HEK293T (cell line): ENCODE measurements around the gene TSC22D3.

Experiments used
- CTCF ChIA-PET: fragments of 350-600 bp; formaldehyde crosslinking; extraction: SDS; loops from one replicate; lab custom pipeline; 2021; ENCODE audit warnings: antibody characterized with exemption, inconsistent platforms; lab: Yijun Ruan, JAX
- POLR2A ChIA-PET: fragments of 350-600 bp; formaldehyde crosslinking; extraction: SDS; loops from one replicate; lab custom pipeline; 2020; ENCODE audit warnings: antibody characterized with exemption, inconsistent platforms; lab: Yijun Ruan, JAX
- DNase-seq: peaks from one replicate; pipeline ENCODE4 v3.0.0; 2012; ENCODE audit warnings: mixed read lengths; ENCODE audit errors: extremely low spot score
- ARNT ChIP-seq: fragments of 450-650 bp; IDR thresholded peaks from 2 replicates; pipeline ENCODE4 v1.6.1; 2017; ENCODE audit warnings: mild to moderate bottlenecking
- BHLHE40 ChIP-seq: fragments of 450-650 bp; IDR thresholded peaks from 2 replicates; pipeline ENCODE4 v1.6.1; 2016; ENCODE audit warnings: mild to moderate bottlenecking, moderate library complexity, borderline replicate concordance
- CTBP1 ChIP-seq: fragments of 450-650 bp; IDR thresholded peaks from 2 replicates; pipeline ENCODE4 v1.6.1; 2016; ENCODE audit warnings: borderline replicate concordance
- ELF4 ChIP-seq: fragments of 450-650 bp; IDR thresholded peaks from 2 replicates; pipeline ENCODE4 v1.6.1; 2017; ENCODE audit warnings: antibody characterized with exemption
- FOXA1 ChIP-seq: fragments of 450-650 bp; IDR thresholded peaks from 2 replicates; pipeline ENCODE4 v1.6.1; 2016; ENCODE audit warnings: mild to moderate bottlenecking
- FOXK2 ChIP-seq: fragments of 450-650 bp; IDR thresholded peaks from 2 replicates; pipeline ENCODE4 v1.6.1; 2016; ENCODE audit warnings: mild to moderate bottlenecking
- FOXM1 ChIP-seq: fragments of 450-650 bp; IDR thresholded peaks from 2 replicates; pipeline ENCODE4 v1.6.1; 2017; ENCODE audit warnings: mild to moderate bottlenecking, borderline replicate concordance
- HDGF ChIP-seq: fragments of 450-650 bp; IDR thresholded peaks from 2 replicates; pipeline ENCODE4 v1.6.1; 2017; ENCODE audit warnings: antibody characterized with exemption, borderline replicate concordance
- L3MBTL2 ChIP-seq: fragments of 450-650 bp; conservative IDR thresholded peaks from 2 replicates; pipeline ENCODE4 v1.6.1; 2016; ENCODE audit warnings: mild to moderate bottlenecking
- LEF1 ChIP-seq: fragments of 450-650 bp; IDR thresholded peaks from 2 replicates; pipeline ENCODE4 v1.6.1; 2017; ENCODE audit warnings: mild to moderate bottlenecking, borderline replicate concordance
- NFRKB ChIP-seq: fragments of 450-650 bp; IDR thresholded peaks from 2 replicates; pipeline ENCODE4 v1.6.1; 2016; ENCODE audit warnings: mild to moderate bottlenecking, moderate library complexity
- PKNOX1 ChIP-seq: fragments of 450-650 bp; IDR thresholded peaks from 2 replicates; pipeline ENCODE4 v1.6.1; 2016
- SP1 ChIP-seq: fragments of 450-650 bp; IDR thresholded peaks from 2 replicates; pipeline ENCODE4 v1.6.1; 2017
- SUZ12 ChIP-seq: fragments of 450-650 bp; IDR thresholded peaks from 2 replicates; pipeline ENCODE4 v1.6.1; 2016; ENCODE audit warnings: mild to moderate bottlenecking
- TARDBP ChIP-seq: fragments of 450-650 bp; IDR thresholded peaks from 2 replicates; pipeline ENCODE4 v1.6.1; 2016
- ZNF384 ChIP-seq: fragments of 450-650 bp; IDR thresholded peaks from 2 replicates; pipeline ENCODE4 v1.6.1; 2016

TSC22D3 gene

GRCh38 chrX:107704181-107704580 is 71.4 kb downstream of the TSC22D3 start:
- CTCF ChIA-PET: no interaction called here

GRCh38 chrX:107701493-107702121 is 74.0 kb downstream of the TSC22D3 start:
- ChIA-PET POLR2A (interaction anchor here (0.7 to 1.4 kb wide), 6 partner anchors 10 to 27 kb away, joined by 3 to 5 read pairs (median 4); no protein-coding TSS in a partner anchor), CTCF (interaction anchor here (0.6 to 1.5 kb wide), 3 partner anchors 11 to 29 kb away, joined by 3 to 4 read pairs (median 3); no protein-coding TSS in a partner anchor)
- no peak for TF ChIP-seq FOXM1
- no peak for TF ChIP-seq BHLHE40
- no peak for TF ChIP-seq ELF4
- no peak for TF ChIP-seq LEF1
- no peak for TF ChIP-seq SUZ12
- TF ChIP-seq TARDBP: no peak
- TF ChIP-seq FOXA1: no peak
- no peak for TF ChIP-seq ZNF384
- TF ChIP-seq ARNT: no peak
- no peak for TF ChIP-seq CTBP1
- TF ChIP-seq SP1: no peak
- TF ChIP-seq HDGF: no peak
- TF ChIP-seq NFRKB: no peak
- TF ChIP-seq L3MBTL2: no peak
- no peak for TF ChIP-seq PKNOX1
- TF ChIP-seq FOXK2: no peak
- no peak for DNase-seq

More at GRCh38 chrX:107704181-107704580, 71.4 kb downstream of the TSC22D3 start:
- no peak for DNase-seq
- POLR2A ChIA-PET: interaction anchor here (1.1 to 4.4 kb wide), 3 partner anchors 12 to 26 kb away, joined by 3 to 25 read pairs (median 5); no protein-coding TSS in a partner anchor
- TF ChIP-seq LEF1: no peak
- no peak for TF ChIP-seq FOXM1
- no peak for TF ChIP-seq CTBP1
- no peak for TF ChIP-seq SP1
- TF ChIP-seq TARDBP: no peak
- no peak for TF ChIP-seq ELF4
- TF ChIP-seq ARNT: no peak
- TF ChIP-seq NFRKB: no peak
- no peak for TF ChIP-seq FOXA1
- TF ChIP-seq ZNF384: no peak
- no peak for TF ChIP-seq HDGF
- TF ChIP-seq FOXK2: no peak
- no peak for TF ChIP-seq PKNOX1
- no peak for TF ChIP-seq BHLHE40
- no peak for TF ChIP-seq SUZ12
- no peak for TF ChIP-seq L3MBTL2

- ChIA-PET POLR2A (interaction anchor here (0.8 to 1.4 kb wide), 2 partner anchors 9 to 16 kb away, joined by 4 to 5 read pairs; no protein-coding TSS in a partner anchor), CTCF (interaction anchor here (1.5 kb wide), 1 partner anchor 14 kb away, joined by 4 read pairs; no protein-coding TSS in a partner anchor)
- no peak for DNase-seq
These were observed 74.8 kb downstream of the TSC22D3 start for GRCh38 chrX:107700790-107701189.

GRCh38 chrX:107700317-107700774 is 75.2 kb downstream of the TSC22D3 start:
- no peak for TF ChIP-seq ZNF384
- peak; percentile 55 for TF ChIP-seq L3MBTL2
- POLR2A ChIA-PET: interaction anchor here (1.3 to 1.7 kb wide), 2 partner anchors 13 to 24 kb away, joined by 3 to 4 read pairs; no protein-coding TSS in a partner anchor
- CTCF ChIA-PET: no interaction called here
- peak; percentile 65 for DNase-seq

More at GRCh38 chrX:107700790-107701189, 74.8 kb downstream of the TSC22D3 start:
- no peak for TF ChIP-seq LEF1
- no peak for TF ChIP-seq FOXA1

- no peak for DNase-seq
- CTCF ChIA-PET: no interaction called here
- TF ChIP-seq CTBP1: no peak
- no peak for TF ChIP-seq NFRKB
- TF ChIP-seq L3MBTL2: no peak
- no peak for TF ChIP-seq ZNF384
- TF ChIP-seq SUZ12: no peak
- no peak for TF ChIP-seq SP1
- no peak for TF ChIP-seq FOXA1
- no peak for TF ChIP-seq LEF1
- TF ChIP-seq FOXK2: no peak
- no peak for TF ChIP-seq ARNT
- no peak for TF ChIP-seq BHLHE40
- no peak for TF ChIP-seq HDGF
- TF ChIP-seq TARDBP: no peak
- no peak for TF ChIP-seq FOXM1
- no peak for TF ChIP-seq PKNOX1
- no peak for TF ChIP-seq ELF4
- POLR2A ChIA-PET: interaction anchor here (1.0 to 1.7 kb wide), 5 partner anchors 10 to 23 kb away, joined by 3 to 6 read pairs (median 4); no protein-coding TSS in a partner anchor
These were observed 76.0 kb downstream of the TSC22D3 start for GRCh38 chrX:107699616-107700015.

GRCh38 chrX:107691024-107691448 is 84.6 kb downstream of the TSC22D3 start:
- no peak for DNase-seq
- TF ChIP-seq LEF1 (no peak), FOXK2 (no peak), CTBP1 (no peak), FOXM1 (no peak), PKNOX1 (no peak), SUZ12 (no peak)
- ChIA-PET CTCF (interaction anchor here (0.7 kb wide), 1 partner anchor 11 kb away, joined by 3 read pairs; no protein-coding TSS in a partner anchor), POLR2A (interaction anchor here (1.5 to 3.2 kb wide), 3 partner anchors 14 to 31 kb away, joined by 4 to 23 read pairs (median 6); no protein-coding TSS in a partner anchor)
